GM03348 (cell line): ENCODE results near the gene TRPM3.

Experiments used
- DNase-seq: peaks from one replicate; pipeline ENCODE4 v3.0.0; 2012; ENCODE audit warnings: low spot score

Gene TRPM3

DNA sequence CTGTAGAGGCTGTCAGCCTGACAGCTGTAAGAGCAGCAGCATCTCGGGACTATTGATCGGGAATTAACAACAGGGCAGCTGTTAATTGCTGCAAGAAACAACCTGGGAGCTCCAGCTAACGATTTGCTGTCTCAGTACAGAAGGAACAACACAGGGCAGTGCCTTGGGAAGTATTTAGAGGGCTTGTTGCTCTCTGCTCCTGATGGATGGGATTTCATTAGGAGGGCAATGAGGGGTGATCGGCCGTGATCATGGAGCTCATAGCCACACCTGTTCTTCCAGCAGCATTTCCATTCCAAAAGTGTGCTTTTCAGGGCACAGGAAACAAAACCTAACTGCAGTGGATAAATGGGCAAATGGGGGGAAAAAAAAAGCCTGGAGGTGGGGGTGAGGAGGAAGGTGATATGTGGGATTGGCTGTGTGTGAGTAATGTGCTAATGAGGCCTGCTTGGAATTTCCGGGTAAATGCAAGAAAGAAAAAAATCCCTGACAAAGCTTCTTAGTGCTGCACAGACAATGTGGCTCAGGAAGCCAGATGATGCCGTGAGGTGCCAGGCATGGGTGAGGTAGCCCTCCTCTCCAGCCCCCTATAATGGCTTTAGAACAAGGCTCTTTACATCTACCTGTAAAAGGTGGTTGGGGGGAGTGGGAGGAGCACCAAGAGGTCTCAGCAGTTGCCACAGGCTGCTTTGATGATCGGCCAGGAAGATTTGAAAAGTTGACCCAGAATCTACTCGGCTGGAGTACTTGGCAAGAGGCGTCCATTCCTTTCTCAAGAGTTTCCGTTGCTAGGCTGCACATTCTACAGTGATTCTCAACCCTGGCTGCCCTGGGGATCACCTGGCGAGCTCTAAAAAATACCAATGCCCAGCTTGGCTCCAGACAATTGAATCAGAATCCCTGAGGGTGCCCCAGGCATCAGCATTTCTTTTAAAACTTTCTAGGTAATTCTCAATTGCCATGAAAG is 567.4 kb downstream of the TRPM3 start:
- peak; percentile 72 for DNase-seq

- DNase-seq, result no peak
These were observed 568.9 kb downstream of the TRPM3 start for GRCh38 chr9:70552561-70552960.

DNA sequence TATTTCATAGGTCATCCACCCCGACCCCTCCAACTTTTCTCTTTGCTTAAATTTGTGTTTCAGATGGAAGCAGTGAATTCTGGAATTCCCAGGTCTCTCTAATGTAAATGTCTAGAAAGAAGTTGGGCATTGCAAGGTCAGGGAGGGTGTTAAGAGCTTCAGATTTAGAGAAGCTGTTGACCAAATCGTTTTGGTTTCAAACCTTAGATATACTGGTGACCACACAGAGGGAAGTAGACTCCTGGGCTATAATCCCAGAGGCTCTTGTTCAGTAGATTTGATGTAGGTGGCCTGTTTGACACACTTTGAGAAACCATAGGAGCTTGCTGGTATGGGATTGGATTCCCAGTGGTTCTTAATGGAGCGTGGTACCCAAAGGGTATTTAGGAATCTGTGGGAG is 569.6 kb downstream of the TRPM3 start:
- DNase-seq, result no peak

- no peak for DNase-seq
These were observed 570.0 kb downstream of the TRPM3 start for GRCh38 chr9:70551396-70551795.

DNA sequence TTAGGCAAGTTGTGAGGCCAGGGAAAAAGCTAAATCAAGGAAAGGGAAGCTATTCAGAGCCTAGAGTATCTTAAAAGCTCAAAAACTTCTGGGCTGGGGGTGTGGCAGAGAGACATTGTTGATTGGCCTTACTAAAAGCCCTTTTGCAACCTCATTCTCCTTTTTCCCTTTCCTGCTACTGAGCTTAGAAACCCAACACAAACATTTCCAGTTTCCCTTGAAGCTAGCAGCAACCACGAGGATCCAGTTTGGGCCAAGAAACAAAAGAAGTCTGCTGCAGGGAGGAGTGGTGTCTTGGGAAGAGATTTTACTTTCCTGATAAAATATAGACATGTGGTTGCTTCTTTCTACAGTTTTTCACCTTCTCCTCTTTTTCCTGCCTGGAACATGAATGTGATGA is 571.5 kb downstream of the TRPM3 start:
- no peak for DNase-seq

DNA sequence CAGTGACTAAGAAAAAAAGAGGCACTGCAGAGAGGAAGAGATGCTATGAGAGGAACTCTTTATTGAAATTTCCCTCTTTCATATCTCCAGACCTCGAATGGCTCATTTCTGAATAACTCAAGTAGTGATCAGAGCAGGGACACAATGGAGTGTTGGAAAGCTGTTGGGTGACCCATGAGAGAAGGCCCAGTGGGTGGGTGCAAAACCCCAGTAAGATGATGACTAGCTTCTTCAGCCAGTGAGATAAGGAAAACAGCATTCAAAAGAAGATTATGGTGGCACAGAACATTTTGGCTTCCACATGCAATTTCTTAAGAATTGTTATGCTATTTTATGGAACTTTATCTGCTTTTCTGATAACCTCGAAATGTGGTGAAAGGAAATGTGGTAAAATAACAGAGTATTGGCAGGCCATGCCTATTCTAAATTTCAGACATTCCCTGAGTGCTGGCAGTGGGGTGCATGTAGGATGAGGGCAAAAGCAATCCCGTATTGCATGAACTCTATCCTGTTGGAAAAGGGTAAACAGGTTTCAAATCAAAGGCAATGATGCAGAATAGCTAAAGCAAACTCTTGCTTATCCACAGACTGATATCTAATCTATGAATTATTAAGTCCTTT is 579.0 kb downstream of the TRPM3 start:
- DNase-seq, result no peak

- no peak for DNase-seq
These were observed 581.4 kb downstream of the TRPM3 start for GRCh38 chr9:70540016-70540415.

DNA sequence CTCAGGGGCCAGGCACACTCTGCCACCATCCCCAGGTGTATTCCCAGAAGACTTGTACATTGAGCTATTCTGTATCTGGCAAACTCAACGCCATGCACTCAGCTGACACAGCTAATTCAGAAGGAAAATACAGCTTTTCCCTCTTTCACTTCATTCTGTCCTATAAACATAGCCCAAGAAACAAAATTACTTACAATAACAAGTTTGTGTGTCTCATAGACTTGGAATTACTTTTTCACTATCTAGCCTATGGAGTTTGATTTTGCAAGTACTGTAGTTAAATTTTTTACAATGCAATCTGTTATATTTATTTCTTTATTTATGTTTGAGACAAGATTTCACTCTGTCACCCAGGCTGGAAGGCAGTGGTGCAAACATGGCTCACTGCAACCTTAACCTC is 581.9 kb downstream of the TRPM3 start:
- DNase-seq, result no peak

DNA sequence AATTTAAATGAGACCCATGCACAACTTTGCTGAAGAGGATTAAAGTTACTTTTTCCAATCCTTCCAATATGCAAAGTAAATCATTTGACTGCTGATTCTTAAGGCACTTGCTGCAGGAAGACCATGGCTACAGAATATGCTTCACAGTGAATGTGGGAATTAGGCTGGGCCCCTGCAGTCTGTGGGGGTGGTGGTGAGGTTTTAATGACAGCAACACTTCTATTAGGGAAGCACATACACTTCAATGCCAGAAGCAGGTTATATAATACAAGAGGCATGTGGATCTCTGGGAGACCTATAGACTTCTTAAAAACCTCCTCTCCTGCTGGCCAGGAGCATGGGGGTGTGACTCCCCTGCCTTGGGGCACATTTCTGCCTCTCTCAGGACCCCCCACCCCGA is 582.4 kb downstream of the TRPM3 start:
- no peak for DNase-seq

GRCh38 chr9:70537084-70537483 is 584.3 kb downstream of the TRPM3 start:
- DNase-seq, result no peak

DNA sequence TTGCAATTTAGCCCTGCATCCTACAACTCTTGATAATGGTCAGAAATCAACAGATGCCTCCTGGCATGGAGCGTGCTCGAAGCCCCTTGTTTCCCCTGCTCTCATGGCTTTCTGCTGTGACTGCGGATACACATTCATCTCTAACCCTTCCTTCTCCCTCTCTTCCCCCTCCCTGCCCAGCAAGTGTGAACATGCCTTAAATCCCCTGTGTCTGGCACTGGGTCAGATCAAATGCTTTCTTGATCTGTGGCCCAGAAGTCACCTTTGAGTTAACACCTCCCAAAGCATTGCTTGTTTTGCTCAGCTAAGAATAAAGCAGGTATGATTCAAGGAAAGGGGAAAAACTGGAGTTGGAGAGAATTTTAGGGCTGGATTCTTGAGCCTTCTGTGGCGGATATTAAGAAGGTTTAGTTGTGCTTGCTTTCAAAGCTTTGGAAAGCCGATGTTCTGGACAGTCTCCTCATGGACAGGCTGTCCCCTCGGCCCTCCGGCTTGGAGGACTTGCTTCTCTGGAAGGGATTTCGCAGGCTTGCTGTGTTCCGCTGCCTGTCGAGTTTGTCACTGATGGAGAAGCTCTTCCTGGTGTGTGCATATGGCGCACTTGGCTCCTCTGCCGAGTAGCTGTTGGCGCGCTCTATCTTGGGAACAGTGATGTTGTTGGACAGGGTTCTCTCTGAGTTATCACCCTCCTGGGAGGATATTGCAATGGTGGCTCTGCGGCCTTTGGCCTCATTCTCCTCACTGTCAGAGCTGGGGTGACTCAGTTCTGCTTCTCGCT is 585.7 kb downstream of the TRPM3 start:
- no peak for DNase-seq

GRCh38 chr9:70534471-70534870 is 587.0 kb downstream of the TRPM3 start:
- DNase-seq, result no peak

- DNase-seq, result peak; percentile 11
These were observed 587.4 kb downstream of the TRPM3 start for GRCh38 chr9:70534061-70534460.

- DNase-seq, result no peak
These were observed 587.9 kb downstream of the TRPM3 start for GRCh38 chr9:70533492-70533891.

- DNase-seq, result no peak
These were observed 588.7 kb downstream of the TRPM3 start for GRCh38 chr9:70532716-70533115.

GRCh38 chr9:70531311-70531710 is 590.1 kb downstream of the TRPM3 start:
- DNase-seq, result no peak

DNA sequence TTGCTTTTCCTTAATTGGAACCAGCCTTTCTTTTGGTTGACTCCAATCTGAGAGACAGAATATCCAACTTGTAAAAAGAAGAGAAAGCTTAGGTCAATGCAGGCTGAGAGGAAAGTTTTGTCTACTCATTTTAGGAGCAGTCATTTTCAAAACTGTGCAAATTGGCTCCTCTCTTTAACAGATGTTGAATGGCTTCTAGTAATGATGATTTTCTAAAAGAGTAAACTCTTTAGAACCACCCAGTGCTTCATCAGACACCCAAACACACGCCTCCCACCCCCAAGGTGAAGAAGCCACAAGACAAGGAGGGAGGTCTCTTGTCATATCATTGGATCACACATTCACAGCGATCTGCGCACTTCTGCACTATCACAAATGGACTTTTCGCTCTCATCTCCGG is 590.7 kb downstream of the TRPM3 start:
- no peak for DNase-seq

DNA sequence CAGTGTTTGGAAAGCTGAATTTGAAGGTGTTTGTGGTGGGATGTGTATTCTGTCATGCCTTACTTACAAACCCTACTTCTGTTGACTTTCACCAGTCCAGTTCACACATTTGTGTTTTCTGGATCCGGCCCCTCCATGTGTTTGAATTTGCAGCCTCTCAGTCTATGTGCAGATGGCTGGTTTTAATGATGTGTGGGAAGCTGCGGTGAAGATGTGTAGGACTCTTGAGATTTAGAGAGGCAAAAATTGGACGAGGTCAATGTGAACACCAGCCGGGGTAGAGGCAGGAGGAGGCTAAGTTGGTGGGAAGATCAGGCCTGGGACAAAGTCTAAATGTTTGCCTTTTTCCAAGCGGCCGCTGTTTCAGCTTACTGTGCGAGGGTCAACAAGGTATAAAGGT is 591.6 kb downstream of the TRPM3 start:
- no peak for DNase-seq

DNA sequence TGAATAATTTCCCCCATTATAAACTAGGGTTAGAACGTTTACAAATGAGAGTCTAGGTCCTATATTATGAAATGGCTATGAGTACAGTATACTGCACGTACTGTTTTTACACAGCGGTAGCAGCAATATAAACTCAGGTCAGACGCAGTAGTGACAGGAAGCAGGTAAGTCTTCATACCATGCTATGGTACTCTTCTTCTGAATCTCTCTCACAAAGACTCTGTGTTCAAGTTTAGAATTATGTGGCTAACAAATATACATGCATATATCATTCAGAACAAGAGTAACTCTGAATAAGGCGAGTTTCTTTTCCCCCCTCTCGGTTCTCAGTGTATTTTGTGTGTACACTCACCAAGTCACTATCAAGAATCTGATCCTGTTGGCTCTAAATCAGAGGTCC is 592.0 kb downstream of the TRPM3 start:
- DNase-seq, result no peak

DNA sequence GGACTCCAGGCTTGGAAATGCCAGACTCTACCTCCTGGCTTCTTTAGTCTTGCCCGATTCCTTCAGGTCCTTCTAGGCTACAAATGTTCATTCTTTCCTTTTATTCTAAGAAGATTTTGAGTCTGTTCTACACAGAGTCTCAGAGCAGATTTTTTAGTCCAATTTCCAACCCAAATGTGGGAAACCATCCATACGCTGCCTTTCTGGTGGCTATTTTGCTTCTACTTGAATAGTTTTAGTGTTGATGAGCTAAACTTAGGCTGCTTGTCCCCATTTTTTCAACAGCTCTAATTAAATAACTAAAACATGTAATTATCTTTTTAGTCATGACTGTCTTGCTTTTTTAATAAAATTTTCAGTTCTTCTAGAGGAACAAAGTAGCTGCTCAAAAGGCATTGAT is 594.5 kb downstream of the TRPM3 start:
- no peak for DNase-seq

- DNase-seq, result peak; percentile 49
These were observed 595.9 kb downstream of the TRPM3 start for GRCh38 chr9:70525519-70525918.

GRCh38 chr9:70519912-70520724 is 601.3 kb downstream of the TRPM3 start:
- DNase-seq, result no peak
